GM18858 (cell line): ENCODE measurements around the gene TSKS.

Experiments
- ATAC-seq: cut with Tn5 transposase; IDR thresholded peaks from one replicate; pipeline ENCODE4 v1.9.1; 2021; ENCODE audit not compliant: unreplicated experiment

Gene TSKS

GRCh38 chr19:49763230-49763629 lies at the start of gene TSKS:
TSKS (minus strand) TSS chr19:49763306; CDS start chr19:49763247, 59 bp downstream.
- ATAC-seq = no peak

GRCh38 chr19:49812452-49812996 lies 49.4 kb upstream of the TSKS start:
- no peak for ATAC-seq

GRCh38 chr19:49811328-49811727 lies 48.2 kb upstream of the TSKS start:
- no peak for ATAC-seq

GRCh38 chr19:49809941-49810389 lies 46.9 kb upstream of the TSKS start:
- ATAC-seq = no peak

- ATAC-seq = no peak
Observed at GRCh38 chr19:49809160-49809940, 46.2 kb upstream of the TSKS start.

- ATAC-seq = no peak
Observed at GRCh38 chr19:49808711-49809159, 45.6 kb upstream of the TSKS start.

- ATAC-seq = no peak
Observed at GRCh38 chr19:49807904-49808675, 45.0 kb upstream of the TSKS start.

- no peak for ATAC-seq
Observed at GRCh38 chr19:49807058-49807903, 44.2 kb upstream of the TSKS start.

GRCh38 chr19:49806620-49806959 lies 43.5 kb upstream of the TSKS start:
- ATAC-seq = no peak

GRCh38 chr19:49805822-49806619 lies 42.9 kb upstream of the TSKS start:
- ATAC-seq = no peak

- ATAC-seq = no peak
Observed at GRCh38 chr19:49803529-49803856, 40.4 kb upstream of the TSKS start.

GRCh38 chr19:49802836-49803528 lies 39.9 kb upstream of the TSKS start:
- ATAC-seq = no peak

- ATAC-seq = no peak
Observed at GRCh38 chr19:49801966-49802661, 39.0 kb upstream of the TSKS start.

GRCh38 chr19:49801401-49801888 lies 38.3 kb upstream of the TSKS start:
- no peak for ATAC-seq

GRCh38 chr19:49800771-49801170 lies 37.7 kb upstream of the TSKS start:
- ATAC-seq = no peak

GRCh38 chr19:49799798-49800376 lies 36.8 kb upstream of the TSKS start:
- ATAC-seq = no peak

- no peak for ATAC-seq
Observed at GRCh38 chr19:49799271-49799797, 36.2 kb upstream of the TSKS start.

- ATAC-seq = no peak
Observed at GRCh38 chr19:49798574-49798973, 35.5 kb upstream of the TSKS start.
